GM18867 (cell line): ENCODE measurements around the gene PSTPIP2.

Source experiments
- ATAC-seq: cut with Tn5 transposase; IDR thresholded peaks from one replicate; pipeline ENCODE4 v1.9.1; 2021; ENCODE audit warnings: mild to moderate bottlenecking, moderate library complexity; ENCODE audit not compliant: unreplicated experiment

The PSTPIP2 gene

GRCh38 chr18:46040033-46040746 is 31.9 kb downstream of the PSTPIP2 start:
- no peak for ATAC-seq

GRCh38 chr18:46037512-46038305 is 34.4 kb downstream of the PSTPIP2 start:
- ATAC-seq = no peak

GRCh38 chr18:46035696-46036680 is 36.1 kb downstream of the PSTPIP2 start:
- no peak for ATAC-seq

- no peak for ATAC-seq
Observed at GRCh38 chr18:46034230-46034629, 37.8 kb downstream of the PSTPIP2 start.

- no peak for ATAC-seq
Observed at GRCh38 chr18:46031741-46032140, 40.3 kb downstream of the PSTPIP2 start.

GRCh38 chr18:46028536-46028891 is 43.5 kb downstream of the PSTPIP2 start:
- peak; percentile 7 for ATAC-seq

- no peak for ATAC-seq
Observed at GRCh38 chr18:46019936-46020335, 52.1 kb downstream of the PSTPIP2 start.

- peak; percentile 80 for ATAC-seq
Observed at GRCh38 chr18:46013484-46014189, 58.4 kb downstream of the PSTPIP2 start.

- no peak for ATAC-seq
Observed at GRCh38 chr18:46010676-46011075, 61.4 kb downstream of the PSTPIP2 start.

- ATAC-seq = no peak
Observed at GRCh38 chr18:46010050-46010449, 62.0 kb downstream of the PSTPIP2 start.

- ATAC-seq = no peak
Observed at GRCh38 chr18:46009125-46009840, 62.8 kb downstream of the PSTPIP2 start.

GRCh38 chr18:46008531-46008930 is 63.5 kb downstream of the PSTPIP2 start:
- ATAC-seq = no peak

- no peak for ATAC-seq
Observed at GRCh38 chr18:46007165-46007564, 64.9 kb downstream of the PSTPIP2 start.

- no peak for ATAC-seq
Observed at GRCh38 chr18:46002934-46003333, 69.1 kb downstream of the PSTPIP2 start.

- ATAC-seq = no peak
Observed at GRCh38 chr18:46001892-46002291, 70.2 kb downstream of the PSTPIP2 start.

GRCh38 chr18:46001074-46001473 is 71.0 kb downstream of the PSTPIP2 start:
- ATAC-seq = no peak

- ATAC-seq = no peak
Observed at GRCh38 chr18:45999536-45999935, 72.5 kb downstream of the PSTPIP2 start.

GRCh38 chr18:45998244-45998643 is 73.8 kb downstream of the PSTPIP2 start:
- ATAC-seq = no peak

- ATAC-seq = no peak
Observed at GRCh38 chr18:45997700-45998151, 74.3 kb downstream of the PSTPIP2 start.

- no peak for ATAC-seq
Observed at GRCh38 chr18:45995461-45995860, 76.6 kb downstream of the PSTPIP2 start.
